DOHH2 (cell line): Measurements from ENCODE around the gene TNS4.
A peak's percentile ranks its signal among the peaks of the same experiment; 100 is the strongest.

Source experiments
- H3F3A ChIP-seq: fragments of 200-600 bp; sonication (generic), shearing (Covaris generic); 2 replicates; pipeline ENCODE4 v1.6.0; 2016; ENCODE audit warnings: antibody characterized with exemption, mild to moderate bottlenecking; ENCODE audit not compliant: control insufficient read depth, insufficient read depth
- H3K27ac ChIP-seq: fragments of 200-600 bp; sonication (generic); 2 replicates; pipeline ENCODE4 v1.5.1; 2014; ENCODE audit warnings: low read depth, mild to moderate bottlenecking, low read length, moderate library complexity
- H3K27me3 ChIP-seq: fragments of 200-600 bp; sonication (generic); 2 replicates; pipeline ENCODE4 v1.6.1; 2014; ENCODE audit warnings: mild to moderate bottlenecking, low read length, mixed read lengths; ENCODE audit not compliant: control insufficient read depth
- H3K36me3 ChIP-seq: fragments of 200-600 bp; sonication (generic); 2 replicates; pipeline ENCODE4 v1.6.1; 2014; ENCODE audit warnings: mild to moderate bottlenecking, low read length, moderate library complexity, mixed read lengths; ENCODE audit not compliant: control insufficient read depth
- H3K4me1 ChIP-seq: fragments of 200-600 bp; sonication (generic); 2 replicates; pipeline ENCODE4 v1.6.1; 2014; ENCODE audit warnings: mild to moderate bottlenecking, low read length, mixed read lengths; ENCODE audit not compliant: control insufficient read depth
- H3K4me2 ChIP-seq: fragments of 200-600 bp; sonication (generic); 2 replicates; pipeline ENCODE4 v1.6.0; 2014; ENCODE audit warnings: mild to moderate bottlenecking, low read length, moderate library complexity
- H3K4me3 ChIP-seq: fragments of 200-600 bp; sonication (generic); 2 replicates; pipeline ENCODE4 v1.5.1; 2014; ENCODE audit warnings: mild to moderate bottlenecking, low read length, mixed read lengths
- H3K79me2 ChIP-seq: fragments of 200-600 bp; sonication (generic); 2 replicates; pipeline ENCODE4 v1.6.1; 2014; ENCODE audit warnings: mild to moderate bottlenecking, low read length, mixed read lengths; ENCODE audit not compliant: control insufficient read depth
- H3K9me2 ChIP-seq: fragments of 200-600 bp; sonication (generic); replicated peaks from 2 replicates; pipeline ENCODE4 v1.6.1; 2014; ENCODE audit warnings: mild to moderate bottlenecking, low read length, mixed read lengths; ENCODE audit not compliant: control insufficient read depth
- H3K9me3 ChIP-seq: fragments of 200-600 bp; sonication (generic); 2 replicates; pipeline ENCODE4 v1.6.1; 2014; ENCODE audit warnings: antibody characterized with exemption, low read length, mixed read lengths; ENCODE audit not compliant: control insufficient read depth, insufficient read depth
- H4K20me1 ChIP-seq: fragments of 200-600 bp; sonication (generic); 2 replicates; pipeline ENCODE4 v1.6.0; 2014; ENCODE audit warnings: low read depth, mild to moderate bottlenecking, antibody characterized with exemption, low read length, moderate library complexity; ENCODE audit not compliant: control insufficient read depth, insufficient read depth
- CTCF ChIP-seq: fragments of 200-600 bp; sonication (generic); IDR thresholded peaks from one replicate; pipeline ENCODE4 v1.5.1; 2014; ENCODE audit warnings: antibody characterized with exemption, mild to moderate bottlenecking, low read depth, low read length; ENCODE audit not compliant: poor library complexity, severe bottlenecking
- EZH2phosphoT487 ChIP-seq: fragments of 200-600 bp; sonication (generic); IDR thresholded peaks from 2 replicates; pipeline ENCODE4 v1.6.1; 2017; ENCODE audit warnings: borderline replicate concordance, mild to moderate bottlenecking, antibody characterized with exemption, low read length, moderate library complexity, mixed read lengths

TNS4 gene

DNA sequence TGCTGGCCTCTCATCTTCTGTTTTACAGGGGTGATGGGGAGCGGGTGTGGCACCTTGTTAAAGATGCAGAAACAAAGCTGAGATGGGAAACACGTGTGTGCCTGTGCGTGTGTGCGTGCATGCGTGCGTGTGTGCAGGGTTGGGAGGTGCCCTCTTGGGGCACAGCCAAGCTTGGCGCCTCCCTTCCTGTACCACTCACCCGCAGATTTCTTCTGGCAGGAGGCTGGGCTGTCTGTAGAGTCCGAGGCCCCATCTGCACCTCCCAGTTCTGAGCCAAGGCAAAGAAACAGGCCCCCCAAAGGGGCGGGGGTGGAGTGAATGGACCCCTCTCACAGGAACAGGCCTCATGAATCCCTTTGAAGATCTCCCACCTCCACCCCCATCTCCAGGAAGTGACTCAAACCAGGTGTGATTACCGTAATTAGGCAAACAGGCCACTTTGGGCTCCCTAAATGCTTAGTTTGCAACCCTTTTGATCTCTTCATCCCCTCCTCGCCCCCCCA lies 20.9 kb downstream of the TNS4 start:
- no peaks in the 10 kb centered on the region for H3K79me2 ChIP-seq
- H3K4me3 ChIP-seq: 0 out of 2 replicates have a peak overlapping the region, but pooled peaks have one; percentile 19
- no peak for TF ChIP-seq CTCF
- no peak for TF ChIP-seq EZH2phosphoT487
- H3K4me2 ChIP-seq: peak overlapping the region; percentile 47
- no peaks in the 10 kb centered on the region for H4K20me1 ChIP-seq
- H3K27me3 ChIP-seq: peaks cover 8% of the 10 kb centered on the region
- no peaks in the 10 kb centered on the region for H3K9me3 ChIP-seq
- H3K9me2 ChIP-seq: no peaks in the 10 kb centered on the region
- no peaks in the 10 kb centered on the region for H3F3A ChIP-seq
- no peaks in the 10 kb centered on the region for H3K36me3 ChIP-seq
- H3K27ac ChIP-seq: no peak overlapping the region
- peaks cover 14% of the 10 kb centered on the region for H3K4me1 ChIP-seq

GRCh38 chr17:40479754-40480480 lies 21.5 kb downstream of the TNS4 start:
- Histone ChIP-seq H3K9me2 (no peaks in the 10 kb centered on the region), H3K4me3 (no peak overlapping the region), H3K27me3 (peaks cover 5% of the 10 kb centered on the region; the same call in 1 of the 2 replicates), H3K9me3 (no peaks in the 10 kb centered on the region), H3K27ac (no peak overlapping the region), H3K4me2 (peak overlapping the region; percentile 47), H4K20me1 (no peaks in the 10 kb centered on the region), H3K4me1 (peaks cover 14% of the 10 kb centered on the region), H3K36me3 (no peaks in the 10 kb centered on the region), H3K79me2 (no peaks in the 10 kb centered on the region), H3F3A (no peaks in the 10 kb centered on the region)
- TF ChIP-seq EZH2phosphoT487: no peak
- TF ChIP-seq CTCF: no peak

GRCh38 chr17:40478486-40478885 lies 22.9 kb downstream of the TNS4 start:
- H3K4me2 ChIP-seq: no peak overlapping the region
- no peaks in the 10 kb centered on the region for H4K20me1 ChIP-seq
- H3K9me3 ChIP-seq: no peaks in the 10 kb centered on the region
- no peaks in the 10 kb centered on the region for H3K79me2 ChIP-seq
- no peak overlapping the region for H3K27ac ChIP-seq
- H3K4me1 ChIP-seq: peaks cover 14% of the 10 kb centered on the region
- H3K27me3 ChIP-seq: peaks cover 5% of the 10 kb centered on the region; the same call in 1 of the 2 replicates
- H3F3A ChIP-seq: no peaks in the 10 kb centered on the region
- TF ChIP-seq CTCF (no peak), EZH2phosphoT487 (no peak)
- no peak overlapping the region for H3K4me3 ChIP-seq
- H3K36me3 ChIP-seq: no peaks in the 10 kb centered on the region
- H3K9me2 ChIP-seq: no peaks in the 10 kb centered on the region
